AG04450 (cell line): ENCODE data around the gene GPC5. TPM values are rescaled to one million over a fixed set of nuclear protein-coding genes. Genes with fewer than 3 reads are reported as not detected.

Experiments
- CTCF ChIA-PET: fragments of 300-600, 350-600 bp; formaldehyde crosslinking; extraction: SDS; loops from one replicate; lab custom pipeline; 2022; ENCODE audit warnings: antibody characterized with exemption, inconsistent platforms; lab: Charles Lee
- POLR2A ChIA-PET: fragments of 350-600 bp; formaldehyde crosslinking; extraction: SDS; loops from one replicate; lab custom pipeline; 2021; ENCODE audit warnings: antibody characterized with exemption, inconsistent platforms; lab: Yijun Ruan, JAX
- DNase-seq: peaks from one replicate; pipeline ENCODE4 v3.0.0-alpha.2; 2011; ENCODE audit warnings: low read depth, low spot score
- H3K27ac ChIP-seq: one replicate; pipeline ENCODE4 v1.5.1; 2012; ENCODE audit warnings: low read depth, low read length, control low read depth
- H3K27me3 ChIP-seq: one replicate; pipeline ENCODE4 v1.6.0; 2012; ENCODE audit warnings: low read length; ENCODE audit not compliant: control insufficient read depth, insufficient read depth
- H3K4me3 ChIP-seq: 2 replicates; pipeline ENCODE4 v1.5.1; 2011; ENCODE audit warnings: mild to moderate bottlenecking, low read depth, low read length, control low read depth
- H3K9me3 ChIP-seq: 2 replicates; pipeline ENCODE4 v1.5.1; 2012; ENCODE audit warnings: low read length; ENCODE audit not compliant: control insufficient read depth, insufficient read depth
- CTCF ChIP-seq: IDR thresholded peaks from 2 replicates; pipeline ENCODE4 v1.5.1; 2011; ENCODE audit warnings: low read depth, low read length, control low read depth, inconsistent platforms
- polyA plus RNA-seq: library from polyadenylated mRNA; depleted of rRNA; stranded (reverse); fragments of >200 nt; gene quantifications from 2 replicates; pipeline ENCODE4 v1.2.3, GENCODE V29; 2011

Gene GPC5
- polyA plus RNA-seq, 1 experiment: 3.6 TPM

DNA sequence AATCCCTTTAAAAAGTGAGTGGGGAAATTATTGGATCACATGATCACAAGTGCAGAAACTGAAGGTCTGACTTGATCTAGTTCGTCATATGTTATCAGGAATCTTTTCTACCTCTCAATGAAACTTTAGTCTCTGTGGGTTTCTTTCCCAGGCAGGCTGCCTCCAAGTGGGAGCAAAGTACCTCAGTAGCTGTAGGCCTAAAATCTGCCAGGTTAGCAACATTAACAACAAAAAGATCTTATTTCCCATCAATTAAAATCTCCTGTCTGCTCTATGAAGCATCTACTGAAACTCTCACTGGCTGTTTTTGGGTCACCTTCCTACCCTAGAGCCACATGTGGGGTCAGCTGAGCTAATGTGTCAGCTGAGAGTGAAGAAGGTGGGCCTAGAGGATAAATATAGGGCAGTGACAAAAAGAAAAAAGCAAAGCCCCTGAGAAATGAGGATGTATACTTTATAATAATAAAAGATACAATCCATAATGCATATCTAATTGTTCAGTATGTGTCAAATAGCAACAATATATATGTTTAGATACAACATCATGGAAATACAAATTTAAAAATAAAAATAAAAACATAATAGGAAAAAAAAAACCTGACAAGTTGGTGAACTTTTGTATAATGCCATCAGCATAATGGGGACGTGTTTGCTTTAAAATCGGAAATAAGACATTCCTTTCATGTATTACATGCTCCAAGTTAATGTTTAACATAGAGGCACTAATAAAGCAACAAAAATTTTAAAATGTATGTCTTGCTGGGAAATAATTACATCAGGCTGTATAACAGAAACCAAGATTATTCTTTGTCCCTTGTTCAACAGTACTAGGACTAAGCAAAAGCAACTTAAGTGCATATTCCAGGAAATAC lies 141.1 kb downstream of the GPC5 start:
- Histone ChIP-seq H3K9me3 (no peaks in the 10 kb centered on the region), H3K27me3 (no peaks in the 10 kb centered on the region), H3K4me3 (no peak overlapping the region), H3K27ac (no peak overlapping the region)
- ChIA-PET POLR2A (no interaction called here), CTCF (no interaction called here)
- no peak for DNase-seq
- TF ChIP-seq CTCF: no peak

DNA sequence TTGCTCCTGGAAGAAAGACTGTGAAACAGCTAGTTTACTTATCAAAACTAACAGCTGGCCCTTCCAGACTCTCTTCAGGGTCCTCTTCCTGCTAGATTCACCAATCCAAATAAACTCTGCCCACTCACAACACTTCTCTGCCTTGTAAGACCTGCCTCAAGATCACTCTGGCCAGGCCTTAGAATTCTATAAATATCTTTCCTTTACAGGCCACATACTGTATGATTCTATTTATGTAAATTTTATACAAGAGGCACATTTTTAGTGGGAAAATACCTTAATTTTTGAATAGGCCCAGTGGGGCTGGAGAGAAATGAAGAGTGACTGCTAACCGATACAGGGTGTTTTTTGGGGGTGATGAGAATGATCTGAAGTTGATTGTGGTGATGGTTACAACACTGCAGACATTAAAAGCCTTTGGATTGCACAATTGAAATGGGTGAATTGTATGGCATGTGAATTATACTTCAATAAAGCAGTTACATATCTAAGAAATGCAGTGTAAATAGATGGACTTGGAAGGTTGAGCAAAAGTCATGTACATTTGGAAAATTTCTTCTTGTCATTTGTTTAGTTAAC lies 141.8 kb downstream of the GPC5 start:
- no peak for DNase-seq
- no peaks in the 10 kb centered on the region for H3K9me3 ChIP-seq
- H3K27me3 ChIP-seq: no peaks in the 10 kb centered on the region
- no peak overlapping the region for H3K4me3 ChIP-seq
- ChIA-PET CTCF (no interaction called here), POLR2A (no interaction called here)
- no peak for TF ChIP-seq CTCF
- H3K27ac ChIP-seq: no peak overlapping the region

DNA sequence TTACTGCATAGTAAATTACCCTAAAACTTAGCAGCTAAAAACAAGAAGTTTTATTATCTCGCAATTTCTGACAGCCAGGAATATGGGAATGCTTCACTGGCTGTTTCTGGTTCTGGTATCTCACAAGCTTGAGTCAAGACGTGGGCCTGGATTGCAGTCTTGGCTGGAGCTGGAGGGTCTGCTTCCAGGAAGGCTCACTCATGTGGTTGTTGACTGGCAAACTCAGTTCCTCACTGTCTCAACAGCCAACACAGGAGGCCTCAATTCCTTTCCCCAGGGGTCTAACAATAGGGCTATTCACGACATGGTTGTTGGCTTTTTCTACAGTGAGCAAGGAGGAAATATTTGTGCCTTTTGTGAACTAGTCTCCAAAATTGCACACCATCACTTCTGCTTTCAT lies 146.3 kb downstream of the GPC5 start:
- DNase-seq: no peak
- Histone ChIP-seq H3K27ac (no peak overlapping the region), H3K9me3 (no peaks in the 10 kb centered on the region), H3K27me3 (no peaks in the 10 kb centered on the region), H3K4me3 (no peak overlapping the region)
- ChIA-PET POLR2A (no interaction called here), CTCF (no interaction called here)
- TF ChIP-seq CTCF: no peak

GRCh38 chr13:91546900-91547299 lies 148.5 kb downstream of the GPC5 start:
- CTCF ChIA-PET: no interaction called here
- no peak overlapping the region for H3K4me3 ChIP-seq
- no peaks in the 10 kb centered on the region for H3K9me3 ChIP-seq
- no peaks in the 10 kb centered on the region for H3K27me3 ChIP-seq
- no peak overlapping the region for H3K27ac ChIP-seq
- no peak for TF ChIP-seq CTCF
- no peak for DNase-seq
- POLR2A ChIA-PET: no interaction called here

GRCh38 chr13:91553584-91553983 lies 155.2 kb downstream of the GPC5 start:
- no peak for TF ChIP-seq CTCF
- no peak overlapping the region for H3K27ac ChIP-seq
- CTCF ChIA-PET: no interaction called here
- H3K9me3 ChIP-seq: no peaks in the 10 kb centered on the region
- no peak for DNase-seq
- H3K4me3 ChIP-seq: no peak overlapping the region
- H3K27me3 ChIP-seq: no peaks in the 10 kb centered on the region
- POLR2A ChIA-PET: no interaction called here
